GM18858 (cell line): Measurements from ENCODE around the gene ZNF777.
A peak's percentile ranks its signal among the peaks of the same experiment; 100 is the strongest.

ENCODE experiments used
- ATAC-seq: cut with Tn5 transposase; IDR thresholded peaks from one replicate; pipeline ENCODE4 v1.9.1; 2021; ENCODE audit not compliant: unreplicated experiment

ZNF777 gene

DNA sequence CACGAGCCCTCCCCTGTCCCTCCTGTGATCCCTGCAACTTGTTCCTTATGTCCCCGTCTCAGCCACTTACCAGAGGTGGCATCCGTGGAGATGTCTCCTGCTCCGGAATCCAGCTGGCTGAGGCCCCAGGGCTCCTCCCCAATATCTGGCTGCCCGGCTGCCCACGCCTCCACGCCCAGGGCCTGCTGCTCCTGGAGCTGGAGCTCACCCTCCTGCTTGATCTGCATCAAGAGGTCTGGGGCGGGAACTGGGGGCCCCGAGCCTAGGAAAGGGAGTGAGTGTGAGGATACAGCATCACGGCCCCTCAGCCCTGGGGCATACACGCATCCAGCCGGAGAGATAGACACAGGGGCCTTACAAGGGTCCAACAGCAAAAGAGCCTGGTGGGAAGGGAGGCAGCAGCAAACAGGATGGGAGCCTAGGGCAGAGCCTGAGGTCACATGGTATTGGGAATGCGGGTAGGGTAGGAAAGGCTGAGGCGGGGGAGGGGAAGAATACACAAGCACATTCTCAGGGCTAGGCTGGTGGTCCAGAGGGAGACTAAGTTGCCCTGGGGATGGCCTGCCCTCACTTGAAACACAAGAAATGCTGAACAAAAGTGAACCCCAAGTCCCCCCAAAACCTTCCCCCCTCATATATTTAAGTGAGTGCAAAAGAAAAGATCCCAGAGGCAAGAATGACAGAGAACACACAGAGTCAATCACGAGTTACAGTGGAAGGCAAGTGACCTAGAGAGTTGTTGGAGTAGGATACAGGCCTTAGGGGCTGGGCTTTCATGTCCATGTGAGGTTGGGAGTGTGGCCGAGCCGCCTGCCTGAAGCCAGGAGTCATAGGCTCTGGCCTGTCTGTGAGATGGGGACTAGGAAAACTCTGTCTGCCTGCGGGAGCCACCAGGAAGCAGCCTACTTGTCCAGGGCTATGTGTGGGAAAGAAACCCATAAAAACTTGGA is 16.9 kb upstream of the ZNF777 start:
- no peak for ATAC-seq

DNA sequence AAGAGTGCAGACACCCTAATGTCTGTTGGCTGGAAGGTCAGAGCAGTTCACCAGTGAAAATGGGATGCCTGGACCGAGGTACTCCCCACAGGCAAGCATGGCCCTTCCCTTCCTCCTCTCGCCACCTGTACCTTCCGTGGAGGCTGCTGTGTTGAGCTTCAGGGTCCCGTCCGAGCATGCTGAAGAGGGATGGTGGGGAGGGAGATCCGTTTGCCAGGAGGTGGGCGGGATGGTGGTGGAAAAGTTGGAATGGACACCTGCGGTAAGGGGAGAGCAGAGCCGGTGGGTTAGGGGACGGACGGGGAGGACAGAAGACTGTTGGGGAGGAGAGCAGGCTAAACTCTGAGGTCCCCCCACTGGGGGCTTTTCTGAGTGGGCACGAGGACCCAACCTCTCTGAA is 15.9 kb upstream of the ZNF777 start:
- ATAC-seq = no peak

DNA sequence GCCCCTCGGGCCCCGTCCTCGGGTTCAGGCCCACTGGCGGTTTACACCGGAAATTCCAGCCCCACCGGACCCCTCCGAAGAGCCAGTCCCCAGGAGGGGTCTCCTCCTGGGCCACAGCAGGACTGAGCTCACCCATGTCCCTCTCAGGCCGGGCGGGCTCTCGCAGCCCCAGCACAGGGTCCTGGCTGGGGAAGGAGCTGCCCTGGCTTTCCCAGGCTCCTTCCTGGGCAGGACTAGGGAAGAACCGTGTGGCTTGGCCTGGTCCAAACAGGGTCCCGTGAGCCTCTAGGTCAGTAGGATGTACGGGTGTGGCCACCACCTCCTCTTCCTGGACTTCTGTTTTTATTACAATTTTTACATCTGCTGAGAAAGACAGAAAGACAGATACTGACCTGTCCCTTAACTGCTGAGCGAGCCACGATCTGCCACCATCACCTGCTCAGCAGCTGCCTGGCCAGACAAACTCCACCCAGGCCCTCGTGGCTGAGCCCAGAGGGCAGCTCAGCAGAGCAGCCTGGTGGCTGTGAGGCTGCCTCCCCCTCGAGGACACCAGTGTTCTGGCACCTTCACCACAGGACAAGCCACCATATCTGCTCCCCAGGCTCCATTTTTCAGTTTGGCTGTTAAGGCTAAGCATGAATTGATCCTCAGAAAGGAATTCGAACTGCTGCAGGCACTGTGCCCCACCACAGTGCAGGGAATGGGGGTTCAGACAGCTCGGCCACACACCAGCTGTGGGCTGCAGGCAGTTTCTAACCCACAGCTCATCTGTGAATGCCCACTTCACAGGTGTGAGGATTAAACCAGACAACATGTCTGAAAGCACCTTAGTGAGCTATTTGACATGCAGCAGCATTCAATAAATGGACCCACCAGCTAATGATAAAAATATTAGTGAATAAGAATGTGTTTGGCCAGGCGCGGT is 14.5 kb upstream of the ZNF777 start:
- ATAC-seq = no peak

DNA sequence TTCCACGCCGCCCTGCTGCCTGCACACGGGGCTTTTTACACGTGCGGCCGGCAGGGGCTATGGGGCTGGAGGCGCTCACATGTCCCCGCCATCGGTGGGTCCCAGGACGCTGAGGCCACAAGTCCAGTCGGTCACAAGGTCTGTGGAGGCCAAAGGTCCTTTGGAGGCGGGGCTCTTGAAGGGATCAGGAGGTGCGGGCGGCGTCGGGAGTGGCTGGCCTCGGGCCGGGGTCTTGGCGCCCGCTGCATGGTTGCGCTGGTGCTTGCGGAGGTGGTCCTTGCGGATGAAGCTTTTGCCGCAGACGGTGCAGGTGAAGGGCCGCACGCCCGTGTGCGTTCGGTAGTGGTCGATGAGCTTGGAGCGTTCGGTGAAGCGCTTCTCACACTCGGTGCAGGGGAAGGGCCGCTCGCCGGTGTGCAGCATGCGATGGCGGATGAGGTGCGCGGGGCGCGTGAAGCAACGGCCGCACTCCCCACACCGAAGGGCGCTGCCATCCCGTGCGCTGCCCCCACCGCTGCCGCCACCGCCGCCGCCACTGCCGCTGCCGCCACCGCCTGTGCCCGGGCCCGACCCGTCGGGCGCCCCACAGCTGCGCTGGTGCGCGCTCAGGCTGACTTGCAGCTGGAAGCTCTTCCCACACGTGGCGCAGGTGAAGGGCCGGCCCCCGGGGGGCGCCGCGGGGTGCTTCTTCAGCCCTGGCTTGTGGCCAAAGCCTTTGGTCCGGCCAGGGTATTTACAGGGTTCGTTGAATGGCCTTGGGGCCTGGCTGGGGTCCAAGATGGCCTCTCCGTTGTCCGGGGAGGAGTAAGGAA is 13.7 kb upstream of the ZNF777 start:
- no peak for ATAC-seq

DNA sequence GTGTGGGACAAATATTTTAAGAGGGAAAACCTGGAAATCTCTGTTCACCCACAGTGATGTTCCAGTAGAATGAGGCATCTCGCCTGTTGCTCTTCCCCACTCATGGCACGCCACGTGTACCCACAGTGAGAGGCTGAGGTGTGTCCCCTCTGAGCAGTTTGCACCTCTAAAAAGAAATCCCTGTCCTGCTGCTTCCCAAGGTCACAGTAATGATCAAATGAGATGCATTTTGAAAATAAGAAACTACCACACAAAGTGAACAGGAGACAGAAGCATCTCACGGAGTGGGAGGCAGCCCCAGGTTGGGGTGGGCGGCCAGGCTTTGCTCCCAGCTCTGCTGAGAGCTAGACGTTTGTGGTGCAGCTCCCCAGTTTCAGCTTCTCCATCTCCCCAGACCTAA is 12.4 kb upstream of the ZNF777 start:
- no peak for ATAC-seq

DNA sequence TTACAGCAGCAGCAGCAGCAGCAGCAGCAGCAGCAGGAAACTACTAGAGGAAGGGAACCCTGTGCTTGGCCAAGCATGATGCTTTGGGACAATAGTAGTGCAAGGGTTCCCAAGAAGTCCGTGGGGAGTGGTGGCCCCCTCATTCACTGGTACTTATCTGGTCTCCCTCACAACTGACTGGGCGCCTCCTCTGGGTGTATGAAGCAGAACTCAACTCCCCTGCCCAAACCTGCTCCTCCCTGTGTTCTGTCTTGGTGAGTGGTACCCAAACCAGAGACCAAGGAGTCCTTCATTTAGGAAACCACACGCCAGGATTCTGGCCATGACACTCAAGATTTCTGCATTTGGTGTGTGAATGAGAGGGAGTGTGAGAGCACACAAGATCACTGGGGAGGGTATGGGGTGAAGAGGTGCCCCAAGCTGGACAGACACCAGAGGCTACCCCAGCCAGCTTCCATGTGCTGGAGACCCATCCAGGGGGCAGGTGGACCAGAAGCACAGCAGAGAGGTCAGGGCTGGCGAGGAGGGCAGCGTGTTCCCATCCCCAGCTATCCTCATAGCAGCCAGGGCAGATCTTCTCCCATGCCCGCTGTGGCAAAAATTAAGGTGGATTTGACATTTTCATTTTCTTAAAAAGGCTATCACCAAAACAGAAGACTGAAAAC is 10.6 kb upstream of the ZNF777 start:
- no peak for ATAC-seq

DNA sequence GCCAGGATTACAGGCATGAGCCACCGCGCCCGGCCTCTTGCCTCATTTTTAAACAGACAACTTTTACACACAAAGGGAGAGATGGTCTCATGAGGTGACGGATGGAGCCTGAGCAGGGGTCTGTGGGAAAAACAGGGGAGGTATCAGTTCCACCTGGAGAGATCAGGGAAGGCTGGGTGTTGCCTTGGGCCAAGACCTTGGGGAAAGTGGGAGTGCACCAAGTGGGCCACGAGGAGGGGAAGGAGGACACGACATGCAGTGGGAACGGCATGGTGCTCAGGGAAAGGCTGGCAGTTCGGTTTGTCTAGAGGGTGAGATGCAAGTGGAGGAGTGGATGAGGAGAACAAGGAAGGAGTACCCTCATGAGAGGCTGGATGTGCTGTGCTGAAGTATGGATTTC is 8.9 kb upstream of the ZNF777 start:
- ATAC-seq = no peak

DNA sequence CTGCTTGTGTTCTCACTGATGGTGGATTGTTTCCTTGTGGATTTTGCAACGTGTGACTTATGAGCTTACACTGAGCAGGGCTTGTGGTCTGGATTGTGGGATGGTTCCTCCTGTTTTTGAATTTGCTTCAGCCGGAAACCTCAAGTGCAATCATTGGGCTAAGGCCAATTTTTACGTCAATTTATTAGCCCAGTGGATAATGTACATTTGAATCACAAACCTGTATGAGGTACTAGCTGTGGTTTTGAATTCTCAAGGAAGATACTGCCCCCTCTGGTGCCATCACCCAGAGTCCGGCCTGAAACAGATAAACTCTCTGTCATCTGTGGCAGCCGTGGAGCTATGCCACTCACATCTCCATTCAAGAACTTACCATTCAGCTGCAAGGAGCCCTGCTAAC is 7.3 kb upstream of the ZNF777 start:
- no peak for ATAC-seq

DNA sequence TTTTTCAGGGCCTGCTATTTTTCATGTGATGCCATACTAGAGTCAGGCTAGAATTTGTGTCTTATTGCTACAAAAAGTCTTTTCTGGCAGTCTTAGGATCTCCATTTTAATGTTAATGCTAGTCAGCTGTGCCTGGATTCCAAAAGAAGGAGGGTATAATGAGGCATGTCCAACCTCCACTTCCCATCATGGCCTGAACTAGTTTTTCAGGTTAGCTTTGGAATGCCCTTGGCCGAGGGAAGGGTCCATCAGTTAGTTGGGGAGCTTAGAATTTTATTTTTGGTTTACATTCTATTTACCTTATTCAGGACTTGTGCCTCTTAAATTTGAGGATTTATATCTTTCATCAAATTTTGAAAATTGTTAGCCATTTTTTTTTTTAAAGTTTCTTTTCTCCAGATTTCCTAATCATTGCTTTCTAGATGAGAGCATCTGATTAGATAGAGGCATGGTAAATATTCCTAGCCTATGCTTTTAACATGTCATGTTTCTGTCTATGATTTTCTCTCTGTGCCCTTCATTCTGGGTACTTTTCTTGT is 6.5 kb upstream of the ZNF777 start:
- no peak for ATAC-seq

DNA sequence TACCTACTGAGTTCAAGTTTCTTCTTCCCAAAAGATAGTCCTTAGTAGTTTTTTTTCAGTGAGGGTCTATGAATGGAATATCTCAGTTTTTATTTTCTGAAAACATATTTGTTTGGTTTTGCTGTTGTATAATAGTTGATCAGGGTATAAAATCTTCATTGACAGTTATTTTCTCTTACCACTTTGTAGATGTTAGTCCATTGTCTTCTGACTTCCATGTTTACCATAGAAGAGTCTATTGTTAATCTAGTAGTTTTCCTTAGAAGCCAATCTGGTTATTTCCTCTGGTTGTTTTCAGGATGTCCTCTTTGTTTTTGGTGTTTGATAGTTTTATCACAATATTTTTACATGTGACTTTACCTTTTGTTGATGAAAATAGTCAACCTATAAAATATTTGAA is 5.5 kb upstream of the ZNF777 start:
- no peak for ATAC-seq

DNA sequence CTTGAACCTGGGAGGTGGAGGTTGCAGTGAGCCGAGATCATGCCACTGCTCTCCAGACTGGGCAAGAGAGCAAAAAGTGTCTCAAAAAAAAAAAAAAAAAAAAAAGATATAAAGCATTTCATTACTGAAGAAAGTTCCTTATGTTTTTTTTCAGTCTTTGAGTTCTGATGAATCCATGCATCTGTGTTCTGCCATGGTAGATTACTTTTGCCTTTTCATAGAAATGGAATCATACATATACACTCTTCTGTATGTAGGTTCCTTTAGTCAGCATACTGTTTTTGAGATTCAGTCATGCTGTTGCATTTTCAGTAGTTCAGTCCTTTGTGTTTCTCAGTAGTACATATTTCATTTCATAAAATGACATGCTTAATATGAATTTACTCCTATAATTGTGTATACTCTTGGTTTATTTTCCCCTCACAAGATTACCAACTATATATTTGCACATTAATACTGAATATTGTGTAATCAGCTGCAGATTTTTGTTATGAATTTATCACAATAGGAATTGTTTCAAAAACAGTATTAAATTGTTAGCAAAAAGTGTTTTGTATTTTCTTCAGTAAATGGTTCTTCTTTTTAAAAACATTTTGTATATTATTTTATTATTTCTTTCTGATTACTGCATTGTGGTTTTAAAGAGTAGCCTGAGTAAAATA is 2.8 kb upstream of the ZNF777 start:
- no peak for ATAC-seq

DNA sequence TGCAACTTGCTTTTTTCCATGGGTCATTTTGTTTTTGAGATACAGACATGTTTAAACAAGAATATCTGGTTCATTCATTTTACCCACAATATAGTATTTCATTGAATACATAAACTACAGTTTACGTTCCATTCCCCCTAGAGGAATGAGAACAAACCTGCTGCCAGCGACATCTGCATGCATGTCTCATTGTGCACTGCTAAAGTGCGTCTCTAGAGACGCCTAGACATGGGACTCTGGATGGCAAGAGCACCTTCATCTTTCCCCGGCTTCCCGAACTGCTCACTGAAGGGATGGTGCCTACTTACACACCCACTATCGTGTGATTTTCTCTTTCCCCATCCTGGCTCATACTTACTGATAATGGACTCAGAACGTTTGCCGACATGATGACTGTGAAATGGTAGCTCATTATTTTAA is 1.2 kb upstream of the ZNF777 start:
- no peak for ATAC-seq

DNA sequence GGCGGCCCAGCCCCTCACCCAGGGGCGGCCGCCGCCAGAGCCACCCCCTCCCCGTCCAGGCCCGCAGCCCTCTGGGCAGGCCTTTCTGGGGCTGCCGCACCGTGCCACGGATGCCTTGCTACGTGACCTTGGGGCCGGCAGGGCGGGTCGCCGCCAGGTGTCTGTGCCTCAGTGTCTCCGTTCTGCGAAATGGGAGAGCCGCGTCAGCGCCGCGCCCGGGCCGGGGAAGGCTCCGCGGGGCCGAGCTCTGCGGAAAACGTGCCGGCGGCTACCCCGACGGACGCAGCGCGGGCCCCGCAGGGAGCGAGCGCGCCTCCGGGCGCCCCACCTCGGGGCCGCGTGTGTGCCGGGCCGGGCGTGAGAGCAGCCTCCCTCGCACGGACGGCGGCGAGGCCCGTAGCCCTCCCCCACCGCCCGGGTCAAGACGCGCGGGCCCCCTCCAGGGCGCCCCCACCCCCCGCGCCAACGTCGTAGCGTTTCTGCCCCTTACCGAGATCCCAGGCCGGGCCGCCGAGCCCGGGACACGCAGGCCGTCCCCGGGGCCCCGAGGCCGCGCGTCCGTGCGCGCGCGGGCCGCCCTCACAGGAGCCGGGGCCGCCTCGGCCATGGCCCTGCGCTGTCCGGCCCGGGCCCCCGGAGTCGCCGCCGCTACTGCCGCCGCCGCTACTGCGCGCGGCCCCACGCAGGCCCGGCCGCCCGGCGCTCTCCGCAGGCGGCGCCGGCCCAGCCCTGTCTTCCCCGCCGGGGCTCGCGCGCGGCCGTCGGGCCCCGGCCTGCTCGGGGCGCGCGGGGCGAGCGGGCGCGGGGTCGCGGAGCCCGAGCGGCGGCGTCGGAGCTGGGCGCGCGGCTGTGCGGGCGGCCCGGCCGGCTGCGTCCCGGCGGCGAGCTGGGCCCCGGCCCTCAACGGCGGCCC is 1.1 kb downstream of the ZNF777 start:
- peak; percentile 18 for ATAC-seq

DNA sequence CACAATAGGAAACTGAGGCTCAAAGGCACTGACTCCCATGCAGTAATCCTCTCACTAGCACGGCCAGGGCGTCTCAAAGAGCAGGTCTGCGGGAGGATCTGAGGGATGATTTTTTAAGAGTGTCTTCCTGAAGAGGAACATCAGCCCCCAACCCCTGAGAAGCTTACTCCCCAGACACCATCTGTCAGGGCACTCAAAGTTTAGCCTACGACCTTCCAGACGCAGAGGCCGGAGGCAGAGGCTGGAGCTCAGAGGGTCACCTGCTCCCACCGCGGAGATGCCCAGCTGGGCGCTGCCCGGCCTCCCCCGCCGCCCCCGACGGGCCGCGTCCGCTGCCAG is 1.7 kb downstream of the ZNF777 start:
- no peak for ATAC-seq

DNA sequence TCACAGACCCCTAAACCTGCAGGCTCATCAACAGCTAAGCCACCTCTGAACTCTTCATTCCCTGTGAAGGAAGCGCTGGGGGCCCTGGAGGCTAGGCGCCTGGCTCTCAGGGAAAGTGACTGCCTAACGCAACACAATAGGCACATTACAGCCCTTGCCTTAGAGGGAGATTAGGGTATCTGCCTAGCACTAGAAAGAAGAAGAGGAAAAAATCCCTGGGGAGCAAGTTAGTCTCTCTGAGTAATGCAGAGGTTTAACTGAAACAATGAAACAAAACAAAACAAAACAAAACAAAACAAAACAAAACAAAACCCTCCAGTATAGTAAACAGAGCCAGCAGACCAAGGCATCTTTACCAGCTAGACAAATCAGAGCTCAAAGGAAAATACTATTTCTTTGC is 2.6 kb downstream of the ZNF777 start:
- ATAC-seq = no peak

DNA sequence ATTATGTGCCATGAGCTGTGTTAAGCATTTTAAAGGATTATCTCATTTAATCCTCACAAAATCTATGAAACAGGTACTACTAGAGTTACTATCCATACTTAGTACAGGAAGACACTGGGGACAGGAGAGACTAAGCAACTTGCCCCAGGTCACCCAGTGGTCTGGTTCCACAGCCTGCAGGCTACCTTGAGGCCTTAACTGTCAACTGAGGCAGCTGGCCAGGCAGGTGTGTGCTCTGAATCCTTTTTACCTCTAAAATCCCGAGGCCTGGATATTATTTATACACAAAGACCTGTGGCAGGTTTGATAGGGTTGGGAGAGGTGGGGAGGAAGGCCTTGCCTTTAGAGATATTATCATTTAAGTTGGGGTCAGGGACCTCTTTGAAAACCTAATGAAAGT is 3.1 kb downstream of the ZNF777 start:
- ATAC-seq = no peak

DNA sequence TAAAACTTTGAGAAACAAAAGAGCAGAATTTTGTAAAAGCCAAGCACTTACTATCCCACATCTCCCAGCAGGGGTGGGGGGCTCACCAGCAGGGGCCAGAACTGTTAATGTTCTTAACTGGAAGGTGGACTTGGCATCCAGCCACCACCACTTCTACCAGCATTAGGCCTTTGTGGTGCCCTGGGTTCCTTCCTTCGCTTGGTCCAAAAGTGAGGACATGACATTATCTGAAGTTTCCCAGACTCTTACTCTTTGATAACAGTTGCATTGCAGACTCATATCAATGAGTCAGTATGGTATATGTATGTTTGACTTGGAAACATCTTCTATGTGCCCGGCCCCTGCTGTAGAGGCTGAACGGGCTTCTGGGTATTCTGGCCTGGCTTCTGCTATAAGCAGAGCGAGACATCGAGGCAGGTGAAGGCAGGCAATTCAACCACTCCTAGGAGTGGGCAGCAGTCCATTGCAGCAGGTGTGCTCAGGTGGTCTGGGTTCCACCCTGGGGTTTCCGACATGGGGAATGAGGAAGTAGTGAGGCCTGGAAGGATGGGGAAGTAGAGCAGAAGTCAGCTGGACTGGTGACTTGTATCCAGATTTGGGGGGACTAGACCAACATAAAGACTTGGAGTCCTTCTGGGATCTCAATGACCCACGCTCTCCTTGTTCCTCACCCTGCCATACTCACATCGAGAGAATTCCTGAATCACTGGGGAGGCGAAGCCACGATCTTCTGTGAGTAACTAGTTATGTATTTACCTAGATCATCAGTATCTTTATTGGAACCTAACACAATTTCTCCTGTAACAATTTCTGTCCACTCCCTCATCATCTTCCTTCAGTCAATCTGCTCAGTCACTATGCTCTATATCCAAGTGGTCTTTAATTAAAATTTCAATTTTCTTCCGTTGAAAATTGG is 4.1 kb downstream of the ZNF777 start:
- no peak for ATAC-seq
